ENCODE results near the gene VSTM2B. TPM values are rescaled to one million over a fixed set of nuclear protein-coding genes. Genes with fewer than 3 reads are reported as not detected.

VSTM2B gene
- polyA plus RNA-seq, 1 of the 3 experiments (the other 2 are of a cell fraction), result not detected

GRCh38 chr19:29562299-29563297 is 36.8 kb downstream of the VSTM2B start:
- no peak overlapping the region for H3K27ac ChIP-seq (ENCODE audit: low read depth in 2 of 2, low read length in 1 of 2)
- H3K9me3 ChIP-seq, result no peaks in the 10 kb centered on the region
- no peaks in the 10 kb centered on the region for H3K4me1 ChIP-seq (ENCODE audit: control insufficient read depth in 1 of 2, insufficient read depth in 2 of 2, low read depth in 1 of 2, low read length in 1 of 2)
- POLR2A ChIA-PET, result no interaction called here
- H3K4me2 ChIP-seq, result no peak overlapping the region
- H3K4me3 ChIP-seq (ENCODE audit: low read depth in 2 of 2, low read length in 1 of 2), result no peak overlapping the region
- peaks cover 23% of the 10 kb centered on the region for H3K27me3 ChIP-seq (ENCODE audit: insufficient read depth)
- H3K9me2 ChIP-seq, result no peaks in the 10 kb centered on the region
- no peak overlapping the region for H2AFZ ChIP-seq (ENCODE audit: low read depth)
- TF ChIP-seq USF2 (IDR thresholded peaks at IDR 0.05; ENCODE audit: borderline replicate concordance, low read depth, low read length) (no peak), PBX3 (IDR thresholded peaks at IDR 0.05) (no peak), EP300 (IDR thresholded peaks at IDR 0.05; ENCODE audit: borderline replicate concordance in 1 of 2, low read depth in 1 of 2, low read length in 1 of 2) (no peak), FOXM1 (IDR thresholded peaks at IDR 0.05; ENCODE audit: low read depth) (no peak), TAF1 (IDR thresholded peaks at IDR 0.05; ENCODE audit: borderline replicate concordance, low read depth, low read length) (no peak), JUND (IDR thresholded peaks at IDR 0.05) (no peak), NFIC (IDR thresholded peaks at IDR 0.05; ENCODE audit: borderline replicate concordance) (no peak), CHD2 (IDR thresholded peaks at IDR 0.05; ENCODE audit: low read length, partially characterized antibody) (no peak), REST (IDR thresholded peaks at IDR 0.05; ENCODE audit: low read depth, low read length) (no peak), MEF2A (IDR thresholded peaks at IDR 0.05; ENCODE audit: borderline replicate concordance, low read depth) (no peak), NRF1 (IDR thresholded peaks at IDR 0.05; ENCODE audit: low read depth, low read length) (no peak)
- no peaks in the 10 kb centered on the region for H3K36me3 ChIP-seq (replicated peaks in 1 of 2; ENCODE audit: control insufficient read depth in 1 of 2, insufficient read depth in 2 of 2, low read length in 1 of 2)
- no peak overlapping the region for H3K9ac ChIP-seq
- 9% methylated on average over 8 of the region's 16 CpGs for WGBS (ENCODE audit: low lambda C conversion rate)
- no peak for DNase-seq
- CTCF ChIA-PET, result interaction anchor here (0.8 kb wide), 1 partner anchor 35 kb away, joined by 3 read pairs; no protein-coding TSS in a partner anchor
- H3F3A ChIP-seq (replicated peaks; ENCODE audit: insufficient read depth), result no peaks in the 10 kb centered on the region
- no peaks in the 10 kb centered on the region for H3K79me2 ChIP-seq (ENCODE audit: insufficient read depth)
- no peaks in the 10 kb centered on the region for H4K20me1 ChIP-seq (ENCODE audit: insufficient read depth)
